Chondrocyte (in vitro differentiated cells): Measurements from ENCODE around the gene TMEM108. TPM values are rescaled to one million over a fixed set of nuclear protein-coding genes. Genes with fewer than 3 reads are reported as not detected.

Experiments
- DNase-seq: peaks from one replicate; pipeline ENCODE4 v3.0.0; 2021; ENCODE audit warnings: mixed read lengths, low spot score
- H3K27ac Mint-ChIP-seq: one replicate; pipeline ENCODE4 v1.8.0; 2021; ENCODE audit warnings: mild to moderate bottlenecking, moderate library complexity, mixed read lengths; ENCODE audit not compliant: unreplicated experiment
- H3K27me3 Mint-ChIP-seq: 2 replicates; pipeline ENCODE4 v1.8.0; 2021; ENCODE audit warnings: low read depth, mixed read lengths
- H3K36me3 Mint-ChIP-seq: 2 replicates; pipeline ENCODE4 v1.8.0; 2021; ENCODE audit warnings: low read depth, mixed read lengths
- H3K4me1 Mint-ChIP-seq: 2 replicates; pipeline ENCODE4 v1.8.0; 2021; ENCODE audit warnings: low read depth, mild to moderate bottlenecking, mixed read lengths
- H3K4me3 Mint-ChIP-seq: one replicate; pipeline ENCODE4 v1.8.0; 2021; ENCODE audit warnings: mild to moderate bottlenecking, moderate library complexity, mixed read lengths; ENCODE audit not compliant: unreplicated experiment
- H3K9me3 Mint-ChIP-seq: 2 replicates; pipeline ENCODE4 v1.8.0; 2021; ENCODE audit warnings: low read depth, mixed read lengths
- total RNA-seq: library from RNA; stranded (reverse); gene quantifications from 3 replicates; pipeline ENCODE4 v1.2.1, GENCODE V29; 2021
- TF ChIP-seq, protein P1 (sequence below): fragments of 200-600 bp; sonication (generic); IDR thresholded peaks from 2 replicates; pipeline ENCODE4 v1.5.0; 2021; ENCODE audit warnings: antibody characterized with exemption, mild to moderate bottlenecking, moderate library complexity

The TMEM108 gene
- total RNA-seq, 1 donor from 2014 or later: 5.6 TPM

DNA sequence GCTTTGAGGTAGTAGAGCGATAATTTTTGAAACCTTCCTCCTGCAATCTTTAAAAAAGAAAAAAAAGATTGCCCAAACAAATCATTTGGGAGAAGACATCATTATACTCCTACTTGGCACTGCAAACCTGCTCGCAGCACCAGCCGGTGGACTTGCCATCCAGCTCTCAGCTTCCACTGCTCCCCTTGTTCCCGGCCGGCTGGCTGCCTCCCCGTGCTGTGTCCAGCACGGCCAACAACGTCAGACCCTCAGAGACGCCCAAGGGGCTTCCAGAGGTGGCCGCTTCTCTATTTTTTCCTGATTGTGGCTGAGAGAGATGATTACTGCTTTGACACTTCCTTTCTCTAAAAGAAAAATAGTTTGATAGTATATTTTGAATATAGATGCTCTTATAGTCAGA, 358.7 kb downstream of the TMEM108 start:
- DNase-seq: peak; percentile 52
- Mint-ChIP-seq H3K4me3 (no peak overlapping the region), H3K4me1 (peaks cover 14% of the 10 kb centered on the region), H3K27me3 (no peaks in the 10 kb centered on the region), H3K36me3 (peaks cover 3% of the 10 kb centered on the region), H3K9me3 (peaks cover 6% of the 10 kb centered on the region), H3K27ac (no peak overlapping the region)
- TF ChIP-seq, protein P1, sequence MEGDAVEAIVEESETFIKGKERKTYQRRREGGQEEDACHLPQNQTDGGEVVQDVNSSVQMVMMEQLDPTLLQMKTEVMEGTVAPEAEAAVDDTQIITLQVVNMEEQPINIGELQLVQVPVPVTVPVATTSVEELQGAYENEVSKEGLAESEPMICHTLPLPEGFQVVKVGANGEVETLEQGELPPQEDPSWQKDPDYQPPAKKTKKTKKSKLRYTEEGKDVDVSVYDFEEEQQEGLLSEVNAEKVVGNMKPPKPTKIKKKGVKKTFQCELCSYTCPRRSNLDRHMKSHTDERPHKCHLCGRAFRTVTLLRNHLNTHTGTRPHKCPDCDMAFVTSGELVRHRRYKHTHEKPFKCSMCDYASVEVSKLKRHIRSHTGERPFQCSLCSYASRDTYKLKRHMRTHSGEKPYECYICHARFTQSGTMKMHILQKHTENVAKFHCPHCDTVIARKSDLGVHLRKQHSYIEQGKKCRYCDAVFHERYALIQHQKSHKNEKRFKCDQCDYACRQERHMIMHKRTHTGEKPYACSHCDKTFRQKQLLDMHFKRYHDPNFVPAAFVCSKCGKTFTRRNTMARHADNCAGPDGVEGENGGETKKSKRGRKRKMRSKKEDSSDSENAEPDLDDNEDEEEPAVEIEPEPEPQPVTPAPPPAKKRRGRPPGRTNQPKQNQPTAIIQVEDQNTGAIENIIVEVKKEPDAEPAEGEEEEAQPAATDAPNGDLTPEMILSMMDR: no peak

DNA sequence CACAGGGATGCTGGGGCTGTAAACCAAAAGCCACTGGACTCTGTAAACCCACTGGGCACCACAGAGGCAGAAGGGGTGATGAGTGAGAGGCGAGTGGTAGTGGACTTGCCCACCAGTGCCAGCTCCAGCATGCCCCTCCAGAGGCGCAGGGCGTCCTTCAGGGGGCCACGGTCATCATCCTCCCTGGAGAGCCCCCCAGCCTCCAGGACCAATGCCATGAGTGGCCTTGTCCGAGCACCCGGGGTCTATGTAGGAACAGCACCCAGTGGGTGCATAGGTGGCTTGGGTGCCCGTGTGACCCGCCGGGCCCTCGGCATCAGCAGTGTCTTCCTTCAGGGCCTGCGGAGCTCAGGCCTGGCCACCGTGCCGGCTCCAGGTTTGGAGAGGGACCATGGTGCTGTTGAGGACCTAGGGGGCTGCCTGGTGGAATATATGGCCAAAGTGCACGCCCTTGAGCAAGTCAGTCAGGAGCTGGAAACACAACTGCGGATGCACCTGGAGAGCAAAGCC, 361.9 kb downstream of the TMEM108 start, which contains the start of gene BFSP2:
Gene BFSP2, plus strand, starts transcription at position 51 of the 510 bp plus-strand sequence. Its CDS starts 28 bp downstream, at position 79.
- peak; percentile 79 for DNase-seq
- Mint-ChIP-seq H3K27me3 (no peaks in the 10 kb centered on the region), H3K9me3 (no peaks in the 10 kb centered on the region), H3K4me1 (peaks cover 11% of the 10 kb centered on the region), H3K4me3 (no peak within 1 kb of the TSS), H3K36me3 (peaks cover 1% of the 10 kb centered on the region), H3K27ac (no peak within 1 kb of the TSS)
- TF ChIP-seq, protein P1: no peak

DNA sequence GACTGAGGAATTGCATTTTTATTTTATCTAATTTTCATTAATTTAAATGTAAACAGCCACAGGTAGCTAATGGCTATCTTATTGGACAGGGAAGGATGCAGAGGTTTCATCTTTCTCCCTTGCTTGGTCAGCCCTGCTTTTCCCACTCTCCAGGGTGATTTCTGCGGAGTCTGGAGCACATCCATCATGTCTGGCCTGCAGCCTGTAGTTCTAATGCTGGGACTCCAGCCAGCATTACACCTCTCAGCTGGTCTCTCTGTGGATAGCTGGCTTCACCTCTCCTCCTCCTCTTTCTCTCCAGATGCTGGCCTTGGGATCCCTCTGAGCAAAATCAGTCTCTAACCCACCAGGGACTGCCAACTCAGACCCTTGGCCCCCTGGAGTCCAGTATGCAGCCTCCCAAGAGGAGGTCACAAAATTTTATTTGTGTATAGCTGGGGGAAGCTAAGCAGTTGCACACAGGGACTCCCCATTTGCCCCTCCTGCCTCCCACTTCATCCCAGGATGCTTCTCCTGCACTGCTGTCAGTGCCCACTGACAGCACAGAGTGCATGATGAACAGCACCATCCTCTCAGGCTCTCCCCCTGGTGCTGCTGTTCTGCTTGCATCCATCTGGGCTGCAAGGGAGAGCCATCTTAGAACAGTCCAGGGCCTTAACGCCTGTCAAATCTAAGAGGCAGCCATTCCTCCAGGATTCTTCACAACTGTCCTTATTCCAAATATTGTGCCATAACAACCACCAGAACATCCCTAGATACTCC, 363.4 kb downstream of the TMEM108 start:
- H3K4me1 Mint-ChIP-seq: peaks cover 9% of the 10 kb centered on the region
- no peaks in the 10 kb centered on the region for H3K27me3 Mint-ChIP-seq
- no peak overlapping the region for H3K4me3 Mint-ChIP-seq
- no peak overlapping the region for H3K27ac Mint-ChIP-seq
- TF ChIP-seq, protein P1: no peak
- peaks cover 1% of the 10 kb centered on the region for H3K36me3 Mint-ChIP-seq
- no peaks in the 10 kb centered on the region for H3K9me3 Mint-ChIP-seq
- DNase-seq: no peak

DNA sequence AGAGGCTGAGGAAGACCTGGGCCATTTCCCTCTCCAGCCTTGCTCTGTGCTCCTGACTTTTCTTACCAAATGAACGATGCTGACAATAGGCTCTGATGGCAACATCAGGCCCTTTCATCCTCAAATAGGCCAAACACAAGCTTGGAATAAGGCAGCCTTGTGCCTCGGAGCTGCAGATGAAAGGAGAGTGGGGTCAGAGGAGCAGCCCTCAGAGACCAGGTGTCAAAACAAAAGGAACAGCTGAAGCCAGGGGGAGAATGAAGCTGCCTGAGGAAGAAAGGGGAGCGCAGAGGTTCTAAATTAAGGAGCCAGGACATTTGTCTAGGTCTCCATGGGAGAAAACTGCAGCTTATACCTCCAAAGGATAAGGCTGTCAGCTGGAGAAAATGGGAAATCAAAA, 366.7 kb downstream of the TMEM108 start:
- H3K4me1 Mint-ChIP-seq: peaks cover 32% of the 10 kb centered on the region
- H3K27me3 Mint-ChIP-seq: no peaks in the 10 kb centered on the region
- DNase-seq: no peak
- no peaks in the 10 kb centered on the region for H3K9me3 Mint-ChIP-seq
- no peak overlapping the region for H3K27ac Mint-ChIP-seq
- TF ChIP-seq, protein P1: no peak
- H3K4me3 Mint-ChIP-seq: no peak overlapping the region
- no peaks in the 10 kb centered on the region for H3K36me3 Mint-ChIP-seq

DNA sequence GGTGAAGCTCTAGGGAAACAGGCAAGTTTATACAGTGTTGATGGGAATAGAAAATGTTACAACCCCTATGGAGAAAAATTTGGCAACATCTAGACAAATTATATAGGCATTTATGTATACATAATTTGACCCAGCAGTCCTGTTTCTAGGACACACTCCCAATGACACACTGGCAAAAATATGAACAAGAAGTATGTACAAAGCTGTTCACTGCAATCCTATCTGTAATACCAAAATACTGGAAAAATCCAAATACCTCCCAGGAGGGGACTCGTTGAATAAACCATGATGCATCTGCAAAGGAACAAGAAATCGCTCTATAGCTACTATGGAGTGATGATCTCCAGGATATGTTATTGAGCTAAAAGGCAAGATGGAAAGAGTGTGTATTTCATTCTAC, 370.2 kb downstream of the TMEM108 start:
- H3K27me3 Mint-ChIP-seq: no peaks in the 10 kb centered on the region
- TF ChIP-seq, protein P1: peak; percentile 34
- H3K4me3 Mint-ChIP-seq: peak overlapping the region; percentile 1
- peak overlapping the region; percentile 84 for H3K27ac Mint-ChIP-seq
- H3K9me3 Mint-ChIP-seq: no peaks in the 10 kb centered on the region
- no peaks in the 10 kb centered on the region for H3K36me3 Mint-ChIP-seq
- DNase-seq: no peak
- peaks cover 48% of the 10 kb centered on the region for H3K4me1 Mint-ChIP-seq
